SH-SY5Y (cell line): ENCODE data around the gene CLDN22.

Experiments used
- GATA2 ChIP-seq: IDR thresholded peaks from 2 replicates; pipeline ENCODE4 v1.6.1; 2011; ENCODE audit warnings: mild to moderate bottlenecking, low read depth, low read length
- GATA3 ChIP-seq: IDR thresholded peaks from 2 replicates; pipeline ENCODE4 v1.6.1; 2011; ENCODE audit warnings: low read depth, mild to moderate bottlenecking, low read length, moderate library complexity

- TF ChIP-seq GATA2 (no peak), GATA3 (no peak)
Measured at GRCh38 chr4:183328832-183329231, 8.8 kb upstream of the CLDN22 start.
